Measurements from ENCODE around the gene EXOSC1. TPM values are rescaled to one million over a fixed set of nuclear protein-coding genes. Genes with fewer than 3 reads are reported as not detected.
A peak's percentile ranks its signal among the peaks of the same experiment; 100 is the strongest.

EXOSC1 gene
- 10 to 100 TPM; 28.8 to 32.4 TPM for polyA plus RNA-seq

- peak within 1 kb of the TSS; percentile 82 to 95 for H3K4me3 ChIP-seq (ENCODE audit: low read depth in 1 of 2, low read length in 2 of 2)
- peak within 1 kb of the TSS; percentile 67 to 75 for H3K27ac ChIP-seq (ENCODE audit: low read depth in 2 of 2, low read length in 1 of 2)
- no peaks in the 10 kb centered on the region for H3K4me1 ChIP-seq (ENCODE audit: control insufficient read depth in 2 of 2, insufficient read depth in 2 of 2, low read length in 1 of 2)
- no peaks in the 10 kb centered on the region for H3K9me3 ChIP-seq (ENCODE audit: control insufficient read depth in 2 of 2, insufficient read depth in 1 of 2, low read depth in 1 of 2, low read length in 1 of 2)
- H3K27me3 ChIP-seq (ENCODE audit: control insufficient read depth in 1 of 2, insufficient read depth in 2 of 2, low read length in 2 of 2): no peaks in the 10 kb centered on the region
- WGBS, 2 donors: 0% methylated on average over 61 to 66 of the region's 66 CpGs
- H3K36me3 ChIP-seq (ENCODE audit: control insufficient read depth in 2 of 2, insufficient read depth in 2 of 2, low read length in 1 of 2): peaks cover 0 to 3% of the 10 kb centered on the region in 2 donors
These were observed at the start of gene EXOSC1, which contains the start of gene ZDHHC16 for GRCh38 chr10:97445722-97446639. Gene EXOSC1 (minus strand): TSS chr10:97446006. CDS start chr10:97445985, 21 bp downstream. Gene ZDHHC16 (plus strand): TSS chr10:97446175. CDS start chr10:97451676, 5,501 bp downstream.

GRCh38 chr10:97494863-97495506 lies 49.2 kb upstream of the EXOSC1 start:
- no peak overlapping the region for H3K4me3 ChIP-seq (ENCODE audit: low read depth in 1 of 2, low read length in 2 of 2)
- no peaks in the 10 kb centered on the region for H3K36me3 ChIP-seq (ENCODE audit: control insufficient read depth in 2 of 2, insufficient read depth in 2 of 2, low read length in 1 of 2)
- 25 to 32% methylated on average over 7 of the region's 7 CpGs for WGBS, 2 donors
- H3K27me3 ChIP-seq (ENCODE audit: control insufficient read depth in 1 of 2, insufficient read depth in 2 of 2, low read length in 2 of 2): no peaks in the 10 kb centered on the region
- H3K4me1 ChIP-seq (ENCODE audit: control insufficient read depth in 2 of 2, insufficient read depth in 2 of 2, low read length in 1 of 2): peaks cover 0 to 6% of the 10 kb centered on the region in 2 donors
- H3K27ac ChIP-seq (ENCODE audit: low read depth in 2 of 2, low read length in 1 of 2): peak overlapping the region; percentile 1 to 43
- no peaks in the 10 kb centered on the region for H3K9me3 ChIP-seq (ENCODE audit: control insufficient read depth in 2 of 2, insufficient read depth in 1 of 2, low read depth in 1 of 2, low read length in 1 of 2)

- Histone ChIP-seq H3K9me3 (ENCODE audit: control insufficient read depth in 2 of 2, insufficient read depth in 1 of 2, low read depth in 1 of 2, low read length in 1 of 2) (no peaks in the 10 kb centered on the region), H3K4me3 (ENCODE audit: low read depth in 1 of 2, low read length in 2 of 2) (no peak overlapping the region), H3K27me3 (ENCODE audit: control insufficient read depth in 1 of 2, insufficient read depth in 2 of 2, low read length in 2 of 2) (no peaks in the 10 kb centered on the region), H3K36me3 (ENCODE audit: control insufficient read depth in 2 of 2, insufficient read depth in 2 of 2, low read length in 1 of 2) (no peaks in the 10 kb centered on the region), H3K4me1 (ENCODE audit: control insufficient read depth in 2 of 2, insufficient read depth in 2 of 2, low read length in 1 of 2) (peaks cover 0 to 6% of the 10 kb centered on the region in 2 donors), H3K27ac (ENCODE audit: low read depth in 2 of 2, low read length in 1 of 2) (peak overlapping the region in 1 of 2 donors; percentile 4)
- WGBS, 2 donors: 43 to 47% methylated on average over 2 of the region's 2 CpGs
These were observed 48.3 kb upstream of the EXOSC1 start for GRCh38 chr10:97494151-97494550.

GRCh38 chr10:97490592-97490991 lies 44.8 kb upstream of the EXOSC1 start:
- H3K27me3 ChIP-seq (ENCODE audit: control insufficient read depth in 1 of 2, insufficient read depth in 2 of 2, low read length in 2 of 2): no peaks in the 10 kb centered on the region
- H3K27ac ChIP-seq (ENCODE audit: low read depth in 2 of 2, low read length in 1 of 2): no peak overlapping the region
- peaks cover 0 to 4% of the 10 kb centered on the region in 2 donors for H3K4me1 ChIP-seq (ENCODE audit: control insufficient read depth in 2 of 2, insufficient read depth in 2 of 2, low read length in 1 of 2)
- H3K36me3 ChIP-seq (ENCODE audit: control insufficient read depth in 2 of 2, insufficient read depth in 2 of 2, low read length in 1 of 2): no peaks in the 10 kb centered on the region
- H3K9me3 ChIP-seq (ENCODE audit: control insufficient read depth in 2 of 2, insufficient read depth in 1 of 2, low read depth in 1 of 2, low read length in 1 of 2): no peaks in the 10 kb centered on the region
- no peak overlapping the region for H3K4me3 ChIP-seq (ENCODE audit: low read depth in 1 of 2, low read length in 2 of 2)
- WGBS, 2 donors: 45 to 64% methylated on average over 2 of the region's 2 CpGs

GRCh38 chr10:97485647-97486281 lies 40.0 kb upstream of the EXOSC1 start:
- peaks cover 0 to under 1% of the 10 kb centered on the region in 2 donors for H3K36me3 ChIP-seq (ENCODE audit: control insufficient read depth in 2 of 2, insufficient read depth in 2 of 2, low read length in 1 of 2)
- H3K4me3 ChIP-seq (ENCODE audit: low read depth in 1 of 2, low read length in 2 of 2): no peak overlapping the region
- no peaks in the 10 kb centered on the region for H3K9me3 ChIP-seq (ENCODE audit: control insufficient read depth in 2 of 2, insufficient read depth in 1 of 2, low read depth in 1 of 2, low read length in 1 of 2)
- peaks cover 0 to under 1% of the 10 kb centered on the region in 2 donors for H3K4me1 ChIP-seq (ENCODE audit: control insufficient read depth in 2 of 2, insufficient read depth in 2 of 2, low read length in 1 of 2)
- WGBS, 2 donors: 92 to 94% methylated on average over 4 of the region's 4 CpGs
- no peak overlapping the region for H3K27ac ChIP-seq (ENCODE audit: low read depth in 2 of 2, low read length in 1 of 2)
- no peaks in the 10 kb centered on the region for H3K27me3 ChIP-seq (ENCODE audit: control insufficient read depth in 1 of 2, insufficient read depth in 2 of 2, low read length in 2 of 2)

- H3K27me3 ChIP-seq (ENCODE audit: control insufficient read depth in 1 of 2, insufficient read depth in 2 of 2, low read length in 2 of 2): no peaks in the 10 kb centered on the region
- WGBS, 2 donors: 88 to 93% methylated on average over 1 of the region's 1 CpG
- peaks cover 0 to 4% of the 10 kb centered on the region in 2 donors for H3K4me1 ChIP-seq (ENCODE audit: control insufficient read depth in 2 of 2, insufficient read depth in 2 of 2, low read length in 1 of 2)
- H3K9me3 ChIP-seq (ENCODE audit: control insufficient read depth in 2 of 2, insufficient read depth in 1 of 2, low read depth in 1 of 2, low read length in 1 of 2): no peaks in the 10 kb centered on the region
- H3K4me3 ChIP-seq (ENCODE audit: low read depth in 1 of 2, low read length in 2 of 2): no peak overlapping the region
- H3K27ac ChIP-seq (ENCODE audit: low read depth in 2 of 2, low read length in 1 of 2): peak overlapping the region in 1 of 2 donors; percentile 22
- peaks cover 0 to 7% of the 10 kb centered on the region in 2 donors for H3K36me3 ChIP-seq (ENCODE audit: control insufficient read depth in 2 of 2, insufficient read depth in 2 of 2, low read length in 1 of 2)
These were observed 38.1 kb upstream of the EXOSC1 start for GRCh38 chr10:97483921-97484320.

GRCh38 chr10:97483506-97483905 lies 37.7 kb upstream of the EXOSC1 start:
- no peaks in the 10 kb centered on the region for H3K9me3 ChIP-seq (ENCODE audit: control insufficient read depth in 2 of 2, insufficient read depth in 1 of 2, low read depth in 1 of 2, low read length in 1 of 2)
- peaks cover 0 to 7% of the 10 kb centered on the region in 2 donors for H3K36me3 ChIP-seq (ENCODE audit: control insufficient read depth in 2 of 2, insufficient read depth in 2 of 2, low read length in 1 of 2)
- H3K27ac ChIP-seq (ENCODE audit: low read depth in 2 of 2, low read length in 1 of 2): peak overlapping the region in 1 of 2 donors; percentile 22
- no peaks in the 10 kb centered on the region for H3K27me3 ChIP-seq (ENCODE audit: control insufficient read depth in 1 of 2, insufficient read depth in 2 of 2, low read length in 2 of 2)
- peaks cover 0 to 4% of the 10 kb centered on the region in 2 donors for H3K4me1 ChIP-seq (ENCODE audit: control insufficient read depth in 2 of 2, insufficient read depth in 2 of 2, low read length in 1 of 2)
- WGBS, 2 donors: 66 to 73% methylated on average over 3 of the region's 3 CpGs
- H3K4me3 ChIP-seq (ENCODE audit: low read depth in 1 of 2, low read length in 2 of 2): no peak overlapping the region

- Histone ChIP-seq H3K27ac (ENCODE audit: low read depth in 2 of 2, low read length in 1 of 2) (no peak overlapping the region), H3K27me3 (ENCODE audit: control insufficient read depth in 1 of 2, insufficient read depth in 2 of 2, low read length in 2 of 2) (no peaks in the 10 kb centered on the region), H3K4me1 (ENCODE audit: control insufficient read depth in 2 of 2, insufficient read depth in 2 of 2, low read length in 1 of 2) (peaks cover 0 to 4% of the 10 kb centered on the region in 2 donors), H3K36me3 (ENCODE audit: control insufficient read depth in 2 of 2, insufficient read depth in 2 of 2, low read length in 1 of 2) (peaks cover under 1 to 14% of the 10 kb centered on the region in 2 donors), H3K4me3 (ENCODE audit: low read depth in 1 of 2, low read length in 2 of 2) (no peak overlapping the region), H3K9me3 (ENCODE audit: control insufficient read depth in 2 of 2, insufficient read depth in 1 of 2, low read depth in 1 of 2, low read length in 1 of 2) (no peaks in the 10 kb centered on the region)
- 90 to 92% methylated on average over 1 of the region's 1 CpG for WGBS, 2 donors
These were observed 36.6 kb upstream of the EXOSC1 start for GRCh38 chr10:97482381-97482780.

- 60 to 75% methylated on average over 4 of the region's 4 CpGs for WGBS, 2 donors
- Histone ChIP-seq H3K9me3 (ENCODE audit: control insufficient read depth in 2 of 2, insufficient read depth in 1 of 2, low read depth in 1 of 2, low read length in 1 of 2) (no peaks in the 10 kb centered on the region), H3K27ac (ENCODE audit: low read depth in 2 of 2, low read length in 1 of 2) (no peak overlapping the region), H3K36me3 (ENCODE audit: control insufficient read depth in 2 of 2, insufficient read depth in 2 of 2, low read length in 1 of 2) (peaks cover 13 to 21% of the 10 kb centered on the region in 2 donors), H3K27me3 (ENCODE audit: control insufficient read depth in 1 of 2, insufficient read depth in 2 of 2, low read length in 2 of 2) (no peaks in the 10 kb centered on the region), H3K4me1 (ENCODE audit: control insufficient read depth in 2 of 2, insufficient read depth in 2 of 2, low read length in 1 of 2) (peaks cover 0 to 4% of the 10 kb centered on the region in 2 donors), H3K4me3 (ENCODE audit: low read depth in 1 of 2, low read length in 2 of 2) (no peak overlapping the region)
These were observed 35.3 kb upstream of the EXOSC1 start for GRCh38 chr10:97481071-97481470.
